HFFc6 (cell line): Measurements from ENCODE around the gene HOMER2. TPM values are rescaled to one million over a fixed set of nuclear protein-coding genes. Genes with fewer than 3 reads are reported as not detected.

ENCODE experiments used
- DNase-seq: peaks from one replicate; pipeline ENCODE4 v3.0.0-alpha.2; 2018
- H3K27ac Mint-ChIP-seq: 2 replicates; pipeline ENCODE4 v1.8.0; 2020; ENCODE audit warnings: mild to moderate bottlenecking, mixed read lengths
- H3K27me3 Mint-ChIP-seq: 2 replicates; pipeline ENCODE4 v1.8.0; 2021; ENCODE audit warnings: mild to moderate bottlenecking, moderate library complexity, mixed read lengths; ENCODE audit not compliant: insufficient read depth
- H3K36me3 Mint-ChIP-seq: 2 replicates; pipeline ENCODE4 v1.8.0; 2021; ENCODE audit warnings: low read depth, mixed read lengths
- H3K4me1 Mint-ChIP-seq: 2 replicates; pipeline ENCODE4 v1.8.0; 2020; ENCODE audit warnings: low read depth, mixed read lengths
- H3K4me3 Mint-ChIP-seq: 2 replicates; pipeline ENCODE4 v1.8.0; 2020; ENCODE audit warnings: mild to moderate bottlenecking, moderate library complexity, mixed read lengths
- H3K9me3 Mint-ChIP-seq: 2 replicates; pipeline ENCODE4 v1.8.0; 2020; ENCODE audit warnings: mild to moderate bottlenecking, mixed read lengths
- total RNA-seq, 6 experiments: library from RNA; stranded (reverse); fragmentation: NEBNext Ultra II Directional; extraction: Animal tissue kit (Norgen Biotek cat#: 25700); gene quantifications; 2 replicates in 1 of 6; 3 replicates in 5 of 6; pipeline ENCODE4 v1.2.3, GENCODE V29; 2021
- TF ChIP-seq, protein P1 (sequence below): fragments of 200-600 bp; sonication (generic); IDR thresholded peaks from 2 replicates; pipeline ENCODE4 v1.5.0; 2021; ENCODE audit warnings: antibody characterized with exemption, mild to moderate bottlenecking

The HOMER2 gene
- total RNA-seq, 6 experiments from 2014 or later: 0.19 to 1.4 (median 0.86) TPM

DNA sequence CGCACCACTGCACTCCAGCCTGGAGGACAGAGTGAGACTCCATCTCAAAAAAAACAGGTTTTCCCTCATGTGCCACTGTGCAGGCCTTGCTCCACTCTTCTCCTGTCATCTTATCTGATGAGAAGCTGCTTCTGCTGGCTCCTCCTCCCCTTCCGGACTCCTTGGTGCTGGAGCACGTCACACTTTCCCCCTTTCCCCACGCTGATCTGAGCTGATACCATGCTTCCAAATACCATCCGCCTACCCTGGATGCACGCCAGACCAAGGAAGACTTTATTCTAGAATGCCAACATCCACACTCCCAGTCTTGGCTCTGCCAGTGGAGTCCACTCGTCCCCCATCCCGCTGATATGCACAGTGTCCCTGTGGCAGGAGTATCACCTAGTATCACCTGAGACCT, 31.3 kb downstream of the HOMER2 start:
- Mint-ChIP-seq H3K9me3 (no peaks in the 10 kb centered on the region), H3K27me3 (peaks cover 35% of the 10 kb centered on the region), H3K27ac (no peak overlapping the region), H3K36me3 (no peaks in the 10 kb centered on the region), H3K4me1 (no peaks in the 10 kb centered on the region), H3K4me3 (no peak overlapping the region)
- TF ChIP-seq, protein P1, sequence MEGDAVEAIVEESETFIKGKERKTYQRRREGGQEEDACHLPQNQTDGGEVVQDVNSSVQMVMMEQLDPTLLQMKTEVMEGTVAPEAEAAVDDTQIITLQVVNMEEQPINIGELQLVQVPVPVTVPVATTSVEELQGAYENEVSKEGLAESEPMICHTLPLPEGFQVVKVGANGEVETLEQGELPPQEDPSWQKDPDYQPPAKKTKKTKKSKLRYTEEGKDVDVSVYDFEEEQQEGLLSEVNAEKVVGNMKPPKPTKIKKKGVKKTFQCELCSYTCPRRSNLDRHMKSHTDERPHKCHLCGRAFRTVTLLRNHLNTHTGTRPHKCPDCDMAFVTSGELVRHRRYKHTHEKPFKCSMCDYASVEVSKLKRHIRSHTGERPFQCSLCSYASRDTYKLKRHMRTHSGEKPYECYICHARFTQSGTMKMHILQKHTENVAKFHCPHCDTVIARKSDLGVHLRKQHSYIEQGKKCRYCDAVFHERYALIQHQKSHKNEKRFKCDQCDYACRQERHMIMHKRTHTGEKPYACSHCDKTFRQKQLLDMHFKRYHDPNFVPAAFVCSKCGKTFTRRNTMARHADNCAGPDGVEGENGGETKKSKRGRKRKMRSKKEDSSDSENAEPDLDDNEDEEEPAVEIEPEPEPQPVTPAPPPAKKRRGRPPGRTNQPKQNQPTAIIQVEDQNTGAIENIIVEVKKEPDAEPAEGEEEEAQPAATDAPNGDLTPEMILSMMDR: no peak
- no peak for DNase-seq

DNA sequence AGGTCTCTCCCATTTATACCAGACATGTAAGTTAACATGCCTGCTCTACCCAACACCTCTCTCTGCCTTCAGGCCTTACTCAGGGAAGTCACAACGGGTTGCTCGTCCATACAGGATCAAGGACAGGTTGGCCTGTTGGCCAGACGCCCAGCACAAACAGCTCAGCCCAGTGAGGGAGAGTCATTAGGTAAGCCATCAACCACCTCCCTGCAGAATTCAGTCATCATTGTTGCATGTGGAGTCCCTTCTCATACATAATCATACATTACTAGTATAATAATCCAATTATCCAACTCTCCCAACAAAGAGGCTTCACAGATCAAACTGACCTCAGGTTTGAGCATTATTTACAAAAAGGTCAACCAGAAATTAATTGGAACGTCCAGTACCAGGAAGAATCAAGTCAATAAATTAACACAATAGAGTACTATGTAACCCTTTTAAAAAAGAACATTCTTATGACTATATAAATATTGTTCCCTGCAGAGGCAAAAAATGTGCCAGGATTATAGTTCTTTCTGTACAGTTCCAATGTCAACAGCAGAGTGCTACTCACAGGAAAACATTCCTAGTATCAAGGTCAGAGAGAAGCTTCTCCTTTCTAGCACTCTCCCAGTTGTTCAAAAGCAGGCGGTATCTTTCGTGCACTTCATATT, 33.2 kb downstream of the HOMER2 start:
- Mint-ChIP-seq H3K27ac (no peak overlapping the region), H3K36me3 (no peaks in the 10 kb centered on the region), H3K4me1 (no peaks in the 10 kb centered on the region), H3K9me3 (no peaks in the 10 kb centered on the region), H3K27me3 (peaks cover 25% of the 10 kb centered on the region), H3K4me3 (no peak overlapping the region)
- TF ChIP-seq, protein P1: no peak
- DNase-seq: no peak

DNA sequence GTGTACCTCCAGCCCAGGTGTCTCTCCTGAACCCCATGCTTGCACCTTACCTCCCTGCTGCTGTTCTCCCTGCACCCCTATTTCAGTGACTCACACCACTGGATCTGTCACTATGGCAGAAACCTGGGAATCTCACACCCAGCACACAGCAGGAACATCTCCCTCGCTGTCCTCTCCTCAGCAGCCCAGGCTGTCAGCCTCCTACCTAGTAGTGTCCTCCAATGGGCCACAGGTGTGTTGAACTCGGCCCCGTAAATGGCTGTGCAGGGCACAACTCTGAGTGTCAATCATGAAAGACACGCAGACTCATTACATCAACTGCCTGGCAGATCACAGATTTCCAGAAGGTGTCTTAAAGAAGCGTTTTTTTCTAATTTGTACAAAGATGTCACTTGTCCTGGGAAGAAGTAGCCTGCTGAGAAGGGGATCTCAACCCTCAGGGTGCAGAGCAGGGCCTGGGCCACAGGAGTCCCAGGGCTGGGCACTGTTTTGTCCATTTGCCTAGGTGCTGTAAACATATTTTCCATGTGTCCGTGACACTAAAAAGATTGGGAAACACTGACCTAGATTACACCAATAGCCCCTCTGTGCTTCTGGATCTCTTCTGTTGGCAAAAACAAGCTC, 33.8 kb downstream of the HOMER2 start:
- TF ChIP-seq, protein P1: no peak
- H3K36me3 Mint-ChIP-seq: no peaks in the 10 kb centered on the region
- DNase-seq: no peak
- no peaks in the 10 kb centered on the region for H3K9me3 Mint-ChIP-seq
- no peaks in the 10 kb centered on the region for H3K4me1 Mint-ChIP-seq
- no peak overlapping the region for H3K27ac Mint-ChIP-seq
- no peak overlapping the region for H3K4me3 Mint-ChIP-seq
- peaks cover 21% of the 10 kb centered on the region for H3K27me3 Mint-ChIP-seq

DNA sequence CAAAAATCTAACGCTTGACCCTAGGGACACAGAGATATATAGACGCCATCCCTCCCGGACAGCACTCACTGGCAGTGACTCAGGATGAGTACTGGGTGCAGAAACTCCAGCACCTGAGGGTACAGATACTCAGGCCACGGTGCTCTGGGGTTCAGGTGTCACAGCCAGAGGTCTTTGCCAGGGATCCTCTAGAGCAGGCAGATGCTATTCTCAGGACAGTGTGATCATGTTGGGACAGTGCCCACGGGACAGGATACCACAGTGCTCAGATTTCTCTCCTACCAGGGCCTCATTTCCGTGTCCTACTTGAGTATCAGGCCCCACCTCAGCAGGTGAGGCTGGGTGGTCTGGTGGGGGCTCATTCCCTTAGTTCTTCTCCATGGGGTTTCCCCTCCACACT, 34.4 kb downstream of the HOMER2 start:
- DNase-seq: no peak
- Mint-ChIP-seq H3K9me3 (no peaks in the 10 kb centered on the region), H3K36me3 (no peaks in the 10 kb centered on the region), H3K27me3 (peaks cover 19% of the 10 kb centered on the region), H3K4me3 (no peak overlapping the region), H3K4me1 (no peaks in the 10 kb centered on the region), H3K27ac (no peak overlapping the region)
- TF ChIP-seq, protein P1: no peak

DNA sequence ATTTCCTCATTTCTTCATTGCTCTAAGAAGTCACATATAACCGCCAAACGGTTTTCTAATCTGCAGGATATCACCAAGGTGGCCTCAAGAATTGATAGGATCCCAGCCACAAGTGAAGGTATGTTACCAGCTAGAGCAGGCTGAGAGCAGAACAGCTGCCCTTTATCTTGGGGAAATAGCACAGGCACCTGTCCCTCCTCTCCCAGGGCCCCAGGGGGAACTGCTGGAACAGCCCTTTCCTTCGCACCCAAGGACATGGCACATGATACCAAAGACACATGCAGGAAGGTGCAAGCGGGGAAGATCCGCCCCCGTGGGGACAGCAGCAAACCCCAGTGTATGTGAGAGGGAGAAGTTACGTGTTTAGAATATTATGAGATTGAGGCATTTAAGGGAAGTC, 35.3 kb downstream of the HOMER2 start:
- DNase-seq: no peak
- no peaks in the 10 kb centered on the region for H3K36me3 Mint-ChIP-seq
- H3K27me3 Mint-ChIP-seq: peaks cover 19% of the 10 kb centered on the region
- H3K27ac Mint-ChIP-seq: no peak overlapping the region
- H3K4me3 Mint-ChIP-seq: no peak overlapping the region
- H3K4me1 Mint-ChIP-seq: no peaks in the 10 kb centered on the region
- TF ChIP-seq, protein P1: no peak
- no peaks in the 10 kb centered on the region for H3K9me3 Mint-ChIP-seq
